H1 (cell line): ENCODE results near the gene ATP6V0A4. TPM values are rescaled to one million over a fixed set of nuclear protein-coding genes. Genes with fewer than 3 reads are reported as not detected.

Experiments used
- CHD7 ChIP-seq: fragments of 300-600 bp; sonication (generic); IDR thresholded peaks from 2 replicates; pipeline ENCODE4 v1.7.1; 2012; ENCODE audit warnings: low read length, moderate library complexity, mild to moderate bottlenecking, inconsistent platforms; ENCODE audit not compliant: insufficient replicate concordance
- JUND ChIP-seq: IDR thresholded peaks from 2 replicates; pipeline ENCODE4 v1.6.1; 2011; ENCODE audit warnings: mild to moderate bottlenecking, improper control_type of control experiment, low read length
- KDM1A ChIP-seq: fragments of 200-600, 300-600 bp; sonication (generic); IDR thresholded peaks from 2 replicates; pipeline ENCODE4 v1.7.1; 2016; ENCODE audit warnings: mild to moderate bottlenecking, low read length, borderline replicate concordance
- RAD21 ChIP-seq, 2 experiments: IDR thresholded peaks in 1 of 2; conservative IDR thresholded peaks in 1 of 2; 2 replicates each; pipeline ENCODE4 v1.6.1; 2011; ENCODE audit warnings: low read depth in 2 of 2, low read length in 2 of 2, improper control_type of control experiment in 1 of 2, inconsistent platforms in 1 of 2, mild to moderate bottlenecking in 1 of 2, moderate library complexity in 1 of 2
- TCF12 ChIP-seq: IDR thresholded peaks from 2 replicates; pipeline ENCODE4 v1.6.1; 2011; ENCODE audit warnings: low read depth, mild to moderate bottlenecking, low read length
- polyA plus RNA-seq, 7 experiments: library from polyadenylated mRNA; depleted of rRNA in 3 of 7; stranded (reverse) in 5 of 7; unstranded in 2 of 7; fragments of >200 nt in 5 of 7; fragments of 200-250 nt in 2 of 7; gene quantifications; 1 replicate in 5 of 7; 2 replicates in 1 of 7; 4 replicates in 1 of 7; pipeline versions ENCODE4 v1.2.1 to v1.2.3, GENCODE V29; 2011 to 2013; ENCODE audit warnings: missing spikeins in 2 of 7, mixed read lengths in 2 of 7
- total RNA-seq: library from RNA; stranded (reverse); fragmentation: NEBNext Ultra II Directional; extraction: Animal tissue kit (Norgen Biotek cat#: 25700); gene quantifications from 2 replicates; pipeline ENCODE4 v1.2.1, GENCODE V29; 2021

The ATP6V0A4 gene
- total and polyA plus RNA-seq, 2 of the 8 experiments (the other 6 are each of a cell fraction or from before 2014, with no cell fraction given) = 0.47 to 1.6 TPM

DNA sequence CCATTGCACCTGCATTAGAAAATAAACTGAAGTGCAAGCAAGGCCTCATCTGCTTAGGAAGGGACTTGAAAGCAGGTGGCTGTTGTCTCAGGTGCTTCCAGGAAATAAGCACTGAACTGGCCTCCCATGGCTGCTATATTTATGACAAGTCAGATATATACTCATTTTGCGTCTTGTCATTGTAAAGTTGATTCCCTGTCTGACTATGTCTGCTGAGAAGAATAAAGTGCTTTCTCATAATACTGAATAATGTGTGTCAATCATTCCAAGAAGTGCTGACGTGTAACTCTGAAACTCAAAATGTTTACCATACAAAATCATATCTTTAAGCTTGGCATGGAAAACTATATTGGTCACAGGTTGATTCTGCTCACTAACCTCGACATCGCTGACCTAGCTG lies 51.9 kb downstream of the ATP6V0A4 start (continued):
- TF ChIP-seq RAD21 (IDR thresholded peaks at IDR 0.05 in 1 of 2, conservative IDR thresholded peaks at IDR 0.05 in 1 of 2; ENCODE audit: low read depth in 2 of 2, low read length in 2 of 2) (no peak), JUND (no peak), CHD7 (no peak), KDM1A (no peak), TCF12 (no peak)
